Panc1 (cell line): ENCODE results near the gene LAMA5. TPM values are rescaled to one million over a fixed set of nuclear protein-coding genes. Genes with fewer than 3 reads are reported as not detected.

Experiments used
- ATAC-seq: fragments of 200-7000 bp; cut with Tn5 transposase; 2 replicates; pipeline ENCODE4 v1.9.1; 2020; ENCODE audit warnings: mild to moderate bottlenecking, moderate library complexity
- BruUV-seq: library from RNA; stranded (reverse); fragments of 400-500 nt; replicated peaks from 2 replicates; lab custom pipeline; 2021; lab: Mats Ljungman, UMichigan
- CTCF ChIA-PET: fragments of 300-600 bp; sonication (Branson Sonifier 250); formaldehyde crosslinking; loops from one replicate; lab custom pipeline; 2022; ENCODE audit warnings: antibody characterized with exemption; lab: Charles Lee
- POLR2A ChIA-PET: fragments of 300-600 bp; sonication (Branson Sonifier 250); formaldehyde crosslinking; loops from one replicate; lab custom pipeline; 2022; ENCODE audit warnings: antibody characterized with exemption; lab: Charles Lee
- DNase-seq: peaks from one replicate; pipeline ENCODE4 v3.0.0-alpha.2; 2010; ENCODE audit warnings: low read depth, low spot score
- H3K27ac ChIP-seq: 2 replicates; pipeline ENCODE4 v1.5.1; 2011; ENCODE audit warnings: mild to moderate bottlenecking, low read length, inconsistent platforms
- H3K27me3 ChIP-seq: fragments of 200-500 bp; sonication (Bioruptor generic); 2 replicates; pipeline ENCODE4 v1.6.0; 2014; ENCODE audit warnings: low read length, inconsistent platforms; ENCODE audit not compliant: control insufficient read depth, insufficient read depth
- H3K36me3 ChIP-seq: fragments of 200-500 bp; sonication (Bioruptor generic); 2 replicates; pipeline ENCODE4 v1.5.1; 2014; ENCODE audit warnings: inconsistent platforms, mild to moderate bottlenecking, low read length, moderate library complexity; ENCODE audit not compliant: control insufficient read depth, insufficient read depth
- H3K4me1 ChIP-seq: 2 replicates; pipeline ENCODE4 v1.5.1; 2011; ENCODE audit warnings: inconsistent platforms, mild to moderate bottlenecking, low read length, moderate library complexity; ENCODE audit not compliant: control insufficient read depth, insufficient read depth
- H3K4me3 ChIP-seq, 2 experiments: 2 replicates each; pipeline ENCODE4 v1.5.1; 2011 to 2012; ENCODE audit warnings: low read depth in 2 of 2, low read length in 2 of 2, mild to moderate bottlenecking in 2 of 2, inconsistent platforms in 1 of 2, moderate library complexity in 1 of 2
- H3K9me3 ChIP-seq: fragments of 200-500 bp; sonication (Bioruptor generic); 2 replicates; pipeline ENCODE4 v1.5.1; 2014; ENCODE audit warnings: low read depth, mild to moderate bottlenecking, inconsistent platforms, low read length, moderate library complexity; ENCODE audit not compliant: control insufficient read depth, insufficient read depth
- CTCF ChIP-seq: fragments of 450-650 bp; IDR thresholded peaks from 2 replicates; pipeline ENCODE4 v1.5.1; 2017; ENCODE audit warnings: mild to moderate bottlenecking
- POLR2AphosphoS5 ChIP-seq: IDR thresholded peaks from 2 replicates; pipeline ENCODE4 v1.6.1; 2012; ENCODE audit warnings: mild to moderate bottlenecking, low read depth, low read length, moderate library complexity
- REST ChIP-seq, 2 experiments: IDR thresholded peaks; 2 replicates each; pipeline ENCODE4 v1.6.1; 2011 to 2012; ENCODE audit warnings: low read depth in 2 of 2, control low read depth in 1 of 2, low read length in 1 of 2, mild to moderate bottlenecking in 1 of 2, moderate library complexity in 1 of 2; ENCODE audit not compliant: insufficient read depth in 1 of 2
- SIN3A ChIP-seq: IDR thresholded peaks from 2 replicates; pipeline ENCODE4 v1.6.1; 2012; ENCODE audit warnings: low read depth, mild to moderate bottlenecking, low read length, moderate library complexity, borderline replicate concordance; ENCODE audit not compliant: insufficient read depth
- TCF7L2 ChIP-seq: IDR thresholded peaks from 2 replicates; pipeline ENCODE4 v1.6.1; 2011; ENCODE audit warnings: mild to moderate bottlenecking, low read depth, low read length, inconsistent platforms
- in situ Hi-C: cut with HindIII; loops from 2 replicates; pipeline ENCODE4 v1.10.0; 2016; ENCODE audit warnings: low sequenced_read_pairs, low pct_unique_long_range_greater_than_20kb
- intact Hi-C: fragments of 100-400 bp; cut with micrococcal nuclease; formaldehyde crosslinking; loops from one replicate; pipeline ENCODE4 v1.10.0; 2022; ENCODE audit not compliant: unreplicated experiment
- total RNA-seq: library from RNA; stranded (reverse); gene quantifications from one replicate; pipeline ENCODE4 v1.2.1, GENCODE V29; 2021; ENCODE audit not compliant: unreplicated experiment

LAMA5 gene
- total RNA-seq, 1 experiment from 2014 or later, result 497 TPM

GRCh38 chr20:62338294-62338620 lies 28.9 kb downstream of the LAMA5 start:
- in situ Hi-C loops, result no loop called here
- intact Hi-C loops, result no loop called here

GRCh38 chr20:62337558-62338293 lies 29.4 kb downstream of the LAMA5 start:
- Histone ChIP-seq H3K4me1 (no peaks in the 10 kb centered on the region), H3K36me3 (peaks cover 22% of the 10 kb centered on the region), H3K27me3 (no peaks in the 10 kb centered on the region), H3K9me3 (no peaks in the 10 kb centered on the region), H3K4me3 (no peak overlapping the region), H3K27ac (no peak overlapping the region)
- DNase-seq, result no peak
- intact Hi-C loops, result no loop called here
- BruUV-seq, result no TSS peak
- ChIA-PET CTCF (no interaction called here), POLR2A (no interaction called here)
- ATAC-seq, result no peak
- in situ Hi-C loops, result no loop called here
- no peak for TF ChIP-seq REST (IDR thresholded peaks at IDR 0.05; ENCODE audit: insufficient read depth in 1 of 2, low read depth in 2 of 2, low read length in 1 of 2)
- TF ChIP-seq TCF7L2, result no peak
- no peak for TF ChIP-seq POLR2AphosphoS5
- no peak for TF ChIP-seq SIN3A
- TF ChIP-seq CTCF, result no peak

More at GRCh38 chr20:62338294-62338620, 28.9 kb downstream of the LAMA5 start:
- POLR2A ChIA-PET, result no interaction called here
- Histone ChIP-seq H3K9me3 (no peaks in the 10 kb centered on the region), H3K27me3 (no peaks in the 10 kb centered on the region), H3K4me1 (no peaks in the 10 kb centered on the region), H3K27ac (no peak overlapping the region), H3K4me3 (no peak overlapping the region), H3K36me3 (peaks cover 23% of the 10 kb centered on the region)
- CTCF ChIA-PET, result no interaction called here
- ATAC-seq (no peak), DNase-seq (no peak)
- TSS peak; percentile 21 for BruUV-seq
- no peak for TF ChIP-seq SIN3A
- no peak for TF ChIP-seq CTCF
- no peak for TF ChIP-seq REST (IDR thresholded peaks at IDR 0.05; ENCODE audit: insufficient read depth in 1 of 2, low read depth in 2 of 2, low read length in 1 of 2)
- TF ChIP-seq TCF7L2, result no peak
- no peak for TF ChIP-seq POLR2AphosphoS5
